ENCODE measurements around the gene JUND. TPM values are rescaled to one million over a fixed set of nuclear protein-coding genes. Genes with fewer than 3 reads are reported as not detected.
A peak's percentile ranks its signal among the peaks of the same experiment; 100 is the strongest.

The JUND gene
- total RNA-seq, 1 experiment from 2014 or later = 221 TPM

DNA sequence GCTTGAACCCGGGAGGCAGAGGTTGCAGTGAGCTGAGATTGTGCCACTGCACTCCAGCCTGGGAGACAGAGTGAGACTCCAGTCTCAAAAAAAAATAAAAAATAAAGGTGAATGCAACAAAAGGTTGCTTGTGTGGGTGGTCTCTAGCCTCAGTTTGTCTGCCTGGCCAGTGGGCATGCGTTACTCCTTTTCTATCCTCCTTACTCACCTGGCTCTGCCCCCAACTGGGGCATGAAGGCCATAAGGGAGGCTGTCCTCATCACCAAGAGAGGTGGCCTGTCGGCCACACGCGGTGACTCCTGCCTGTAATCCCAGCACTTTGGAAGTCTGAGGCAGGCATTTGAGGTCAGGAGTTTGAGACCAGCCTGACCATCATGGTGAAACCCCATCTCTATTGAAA is 1.9 kb upstream of the JUND start:
- Histone ChIP-seq H3K27ac (ENCODE audit: low read depth, low read length) (peak overlapping the region; percentile 100), H3K27me3 (ENCODE audit: insufficient read depth, low read length) (no peaks in the 10 kb centered on the region), H3K9me3 (ENCODE audit: control insufficient read depth in 1 of 2, insufficient read depth in 1 of 2, low read depth in 1 of 2, low read length in 2 of 2) (no peaks in the 10 kb centered on the region), H3K4me2 (ENCODE audit: low read length) (peak overlapping the region; percentile 91; the same call in 1 of the 2 replicates), H3K9me2 (ENCODE audit: insufficient read depth) (no peaks in the 10 kb centered on the region), H3K36me3 (ENCODE audit: control insufficient read depth in 1 of 2, insufficient read depth in 2 of 2, low read length in 2 of 2) (no peaks in the 10 kb centered on the region), H2AFZ (ENCODE audit: low read depth, low read length, poor library complexity, severe bottlenecking) (no peak overlapping the region), H3K9ac (ENCODE audit: low read length) (no peak overlapping the region), H4K20me1 (ENCODE audit: insufficient read depth) (no peaks in the 10 kb centered on the region), H3K79me2 (ENCODE audit: insufficient read depth, low read length) (peaks cover 22% of the 10 kb centered on the region), H3K4me1 (ENCODE audit: control insufficient read depth in 1 of 2, insufficient read depth in 2 of 2, low read length in 2 of 2) (peaks cover 35 to 42% of the 10 kb centered on the region in 2 experiments), H3K4me3 (replicated peaks in 1 of 2; ENCODE audit: low read depth in 1 of 2, low read length in 2 of 2) (no peak overlapping the region)
- ChIA-PET RAD21 (ENCODE audit: low non-redundant PET in 1 of 2, low total read pairs in 2 of 2, uncharacterized antibody in 2 of 2, unreplicated experiment in 2 of 2) (no interaction called here), CTCF (no interaction called here), POLR2A (interaction anchor here (2.9 to 5.3 kb wide), 2 partner anchors 9 to 18 kb away, joined by 26 to 138 read pairs; no protein-coding TSS in a partner anchor)
- no peak for TF ChIP-seq REST (IDR thresholded peaks at IDR 0.05; ENCODE audit: low read depth)
- TF ChIP-seq, protein P1, sequence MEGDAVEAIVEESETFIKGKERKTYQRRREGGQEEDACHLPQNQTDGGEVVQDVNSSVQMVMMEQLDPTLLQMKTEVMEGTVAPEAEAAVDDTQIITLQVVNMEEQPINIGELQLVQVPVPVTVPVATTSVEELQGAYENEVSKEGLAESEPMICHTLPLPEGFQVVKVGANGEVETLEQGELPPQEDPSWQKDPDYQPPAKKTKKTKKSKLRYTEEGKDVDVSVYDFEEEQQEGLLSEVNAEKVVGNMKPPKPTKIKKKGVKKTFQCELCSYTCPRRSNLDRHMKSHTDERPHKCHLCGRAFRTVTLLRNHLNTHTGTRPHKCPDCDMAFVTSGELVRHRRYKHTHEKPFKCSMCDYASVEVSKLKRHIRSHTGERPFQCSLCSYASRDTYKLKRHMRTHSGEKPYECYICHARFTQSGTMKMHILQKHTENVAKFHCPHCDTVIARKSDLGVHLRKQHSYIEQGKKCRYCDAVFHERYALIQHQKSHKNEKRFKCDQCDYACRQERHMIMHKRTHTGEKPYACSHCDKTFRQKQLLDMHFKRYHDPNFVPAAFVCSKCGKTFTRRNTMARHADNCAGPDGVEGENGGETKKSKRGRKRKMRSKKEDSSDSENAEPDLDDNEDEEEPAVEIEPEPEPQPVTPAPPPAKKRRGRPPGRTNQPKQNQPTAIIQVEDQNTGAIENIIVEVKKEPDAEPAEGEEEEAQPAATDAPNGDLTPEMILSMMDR (IDR thresholded peaks at IDR 0.05 in 2 of 3, conservative IDR thresholded peaks at IDR 0.05 in 1 of 3; ENCODE audit: borderline replicate concordance in 1 of 3, insufficient read depth in 1 of 3, low read depth in 2 of 3, low read length in 2 of 3) = no peak
- TF ChIP-seq JUND (IDR thresholded peaks at IDR 0.05) = no peak
- no peak for TF ChIP-seq RAD21 (IDR thresholded peaks at IDR 0.05; ENCODE audit: low read depth)
- TF ChIP-seq ELF1 (IDR thresholded peaks at IDR 0.05; ENCODE audit: borderline replicate concordance, low read depth) = no peak
- no peak for TF ChIP-seq ZFX (IDR thresholded peaks at IDR 0.05)
- no peak for TF ChIP-seq SRF (IDR thresholded peaks at IDR 0.05; ENCODE audit: low read depth)
- TF ChIP-seq CEBPB (IDR thresholded peaks at IDR 0.05; ENCODE audit: low read depth) = no peak
- no peak for TF ChIP-seq EGR1 (IDR thresholded peaks at IDR 0.05; ENCODE audit: low read depth)
- no peak for TF ChIP-seq TCF7L2 (IDR thresholded peaks at IDR 0.05; ENCODE audit: borderline replicate concordance, extremely low read depth, insufficient read depth, insufficient read length)
- no peak for TF ChIP-seq YY1 (IDR thresholded peaks at IDR 0.05; ENCODE audit: extremely low read depth, insufficient replicate concordance, low read depth, low read length)
- no peak for TF ChIP-seq POLR2AphosphoS5 (IDR thresholded peaks at IDR 0.05; ENCODE audit: low read depth, low read length)
- DNase-seq (ENCODE audit: low read depth, low spot score) = no peak
- no TSS peak for BruUV-seq (replicated peaks)
- intact Hi-C loops (cut with micrococcal nuclease) = no loop called here
- ATAC-seq = no peak

Data from HCT116 (cell line).